ENCODE measurements around the gene NME8.

The NME8 gene

GRCh38 chr7:37901236-37901827 is 52.9 kb downstream of the NME8 start:
- no peak overlapping the region for H3K4me3 ChIP-seq (ENCODE audit: low read length)
- DNase-seq (ENCODE audit: low read depth) = no peak
- TF ChIP-seq CTCF (conservative IDR thresholded peaks at IDR 0.05; ENCODE audit: low read depth, low read length) = peak; percentile 52

GRCh38 chr7:37901890-37902524 is 53.6 kb downstream of the NME8 start:
- DNase-seq (ENCODE audit: low read depth) = no peak
- H3K4me3 ChIP-seq (ENCODE audit: low read length) = no peak overlapping the region
- no peak for TF ChIP-seq CTCF (conservative IDR thresholded peaks at IDR 0.05; ENCODE audit: low read depth, low read length)

GRCh38 chr7:37908221-37908788 is 59.9 kb downstream of the NME8 start:
- no peak for TF ChIP-seq CTCF (conservative IDR thresholded peaks at IDR 0.05; ENCODE audit: low read depth, low read length)
- DNase-seq (ENCODE audit: low read depth) = no peak

GRCh38 chr7:37912756-37913155 is 64.4 kb downstream of the NME8 start:
- DNase-seq (ENCODE audit: low read depth) = no peak
- no peak for TF ChIP-seq CTCF (conservative IDR thresholded peaks at IDR 0.05; ENCODE audit: low read depth, low read length)
- H3K4me3 ChIP-seq (ENCODE audit: low read length) = no peak overlapping the region

More at GRCh38 chr7:37908221-37908788, 59.9 kb downstream of the NME8 start:
- H3K4me3 ChIP-seq (ENCODE audit: low read length) = no peak overlapping the region

- no peak for DNase-seq (ENCODE audit: low read depth)
- H3K4me3 ChIP-seq (ENCODE audit: low read length) = no peak overlapping the region
- no peak for TF ChIP-seq CTCF (conservative IDR thresholded peaks at IDR 0.05; ENCODE audit: low read depth, low read length)
Measured at GRCh38 chr7:37915438-37915837, 67.0 kb downstream of the NME8 start.

- peak; percentile 5 for TF ChIP-seq CTCF (conservative IDR thresholded peaks at IDR 0.05; ENCODE audit: low read depth, low read length)
- no peak for DNase-seq (ENCODE audit: low read depth)
Measured at GRCh38 chr7:37916017-37916672, 67.7 kb downstream of the NME8 start.

More at GRCh38 chr7:37916017-37916672, 67.7 kb downstream of the NME8 start:
- H3K4me3 ChIP-seq (ENCODE audit: low read length) = peak overlapping the region; percentile 49
